Cortex of kidney (tissue), 1 donor: ENCODE data around the gene CHRND.
"Not testable (repeated sequence)": the region's sequence is repeated elsewhere in the genome, so short reads cannot be mapped to it uniquely, and the experiment has no call there.

ENCODE experiments used
- DNase-seq: peaks from one replicate; lab custom pipeline; 2025; lab: John Stamatoyannopoulos, UW

Gene CHRND

GRCh38 chr2:232528746-232529460 lies 2.9 kb downstream of the CHRND start:
- DNase-seq = no peak

GRCh38 chr2:232529806-232530547 lies 4.0 kb downstream of the CHRND start:
- no peak for DNase-seq

- DNase-seq = no peak
These were observed 4.8 kb downstream of the CHRND start for GRCh38 chr2:232530626-232531260.

- no peak for DNase-seq
These were observed 6.5 kb downstream of the CHRND start for GRCh38 chr2:232532419-232532818.

GRCh38 chr2:232532821-232533220 lies 6.9 kb downstream of the CHRND start:
- DNase-seq = not testable (repeated sequence)

GRCh38 chr2:232533944-232534710 lies 8.2 kb downstream of the CHRND start:
- no peak for DNase-seq

- DNase-seq = no peak
These were observed 9.1 kb downstream of the CHRND start for GRCh38 chr2:232534940-232535651.

- DNase-seq = no peak
These were observed 10.0 kb downstream of the CHRND start for GRCh38 chr2:232535761-232536530.

GRCh38 chr2:232537079-232537478 lies 11.1 kb downstream of the CHRND start:
- no peak for DNase-seq

GRCh38 chr2:232537499-232537898 lies 11.5 kb downstream of the CHRND start:
- no peak for DNase-seq

- no peak for DNase-seq
These were observed 12.7 kb downstream of the CHRND start for GRCh38 chr2:232538671-232539070.

- no peak for DNase-seq
These were observed 13.6 kb downstream of the CHRND start, which contains the start of gene CHRNG for GRCh38 chr2:232539298-232540231. CHRNG (plus strand) TSS chr2:232539692; CDS start chr2:232539748, 56 bp downstream.

GRCh38 chr2:232540441-232541041 lies 14.6 kb downstream of the CHRND start:
- no peak for DNase-seq

GRCh38 chr2:232541195-232541960 lies 15.4 kb downstream of the CHRND start:
- DNase-seq = no peak

GRCh38 chr2:232541961-232542714 lies 16.2 kb downstream of the CHRND start:
- DNase-seq = no peak

GRCh38 chr2:232542715-232543467 lies 16.9 kb downstream of the CHRND start:
- DNase-seq = no peak

GRCh38 chr2:232543491-232543890 lies 17.5 kb downstream of the CHRND start:
- no peak for DNase-seq
